IMR-90 (cell line): ENCODE measurements around the gene ISOC2.
"Not testable (repeated sequence)": the region's sequence is repeated elsewhere in the genome, so short reads cannot be mapped to it uniquely, and the experiment has no call there.

Experiments
- CHD1 ChIP-seq: IDR thresholded peaks from 2 replicates; pipeline ENCODE4 v1.6.1; 2012; ENCODE audit warnings: low read depth, low read length, improper control_type of control experiment
- CTCF ChIP-seq: conservative IDR thresholded peaks from 2 replicates; pipeline ENCODE4 v1.5.1; 2012; ENCODE audit warnings: mild to moderate bottlenecking, low read depth, low read length, improper control_type of control experiment
- ELK1 ChIP-seq: fragments of 150-350 bp; IDR thresholded peaks from 2 replicates; pipeline ENCODE4 v1.6.1; 2016; ENCODE audit warnings: low read depth, mild to moderate bottlenecking, low read length, moderate library complexity, borderline replicate concordance
- MAFK ChIP-seq: IDR thresholded peaks from 2 replicates; pipeline ENCODE4 v1.6.1; 2012; ENCODE audit warnings: low read depth, low read length, improper control_type of control experiment
- MXI1 ChIP-seq: IDR thresholded peaks from 2 replicates; pipeline ENCODE4 v1.6.1; 2012; ENCODE audit warnings: low read depth, mild to moderate bottlenecking, low read length, moderate library complexity, borderline replicate concordance
- POLR2A ChIP-seq: IDR thresholded peaks from 2 replicates; pipeline ENCODE4 v1.6.1; 2012; ENCODE audit warnings: mild to moderate bottlenecking, low read depth, low read length
- RAD21 ChIP-seq: IDR thresholded peaks from 2 replicates; pipeline ENCODE4 v1.6.1; 2012; ENCODE audit warnings: low read length, improper control_type of control experiment
- RCOR1 ChIP-seq: IDR thresholded peaks from 2 replicates; pipeline ENCODE4 v1.6.1; 2012; ENCODE audit warnings: mild to moderate bottlenecking, low read length, improper control_type of control experiment; ENCODE audit not compliant: insufficient replicate concordance
- RFX5 ChIP-seq: IDR thresholded peaks from 2 replicates; pipeline ENCODE4 v1.8.0; 2012; ENCODE audit warnings: low read depth, mild to moderate bottlenecking, low read length, moderate library complexity
- SMC3 ChIP-seq: fragments of 150-350 bp; IDR thresholded peaks from 2 replicates; pipeline ENCODE4 v1.6.1; 2016; ENCODE audit warnings: low read depth, mild to moderate bottlenecking, antibody characterized with exemption, low read length, moderate library complexity
- USF2 ChIP-seq: fragments of 150-350 bp; IDR thresholded peaks from 2 replicates; pipeline ENCODE4 v1.6.1; 2017; ENCODE audit warnings: mild to moderate bottlenecking, antibody characterized with exemption, low read length, low read depth

GRCh38 chr19:55407550-55407799 is 54.0 kb downstream of the ISOC2 start, which contains the start of gene UBE2S:
- not testable (repeated sequence) for TF ChIP-seq CTCF, RCOR1, SMC3, RAD21, RFX5, MAFK, MXI1, USF2, ELK1
- TF ChIP-seq POLR2A (peak; percentile 99), CHD1 (peak; percentile 94)
